HG03457 (cell line): ENCODE data around the gene CEACAM16.

Source experiments
- ATAC-seq: cut with Tn5 transposase; IDR thresholded peaks from one replicate; pipeline ENCODE4 v1.9.1; 2021; ENCODE audit warnings: moderate number of reproducible peaks; ENCODE audit not compliant: unreplicated experiment

CEACAM16 gene

DNA sequence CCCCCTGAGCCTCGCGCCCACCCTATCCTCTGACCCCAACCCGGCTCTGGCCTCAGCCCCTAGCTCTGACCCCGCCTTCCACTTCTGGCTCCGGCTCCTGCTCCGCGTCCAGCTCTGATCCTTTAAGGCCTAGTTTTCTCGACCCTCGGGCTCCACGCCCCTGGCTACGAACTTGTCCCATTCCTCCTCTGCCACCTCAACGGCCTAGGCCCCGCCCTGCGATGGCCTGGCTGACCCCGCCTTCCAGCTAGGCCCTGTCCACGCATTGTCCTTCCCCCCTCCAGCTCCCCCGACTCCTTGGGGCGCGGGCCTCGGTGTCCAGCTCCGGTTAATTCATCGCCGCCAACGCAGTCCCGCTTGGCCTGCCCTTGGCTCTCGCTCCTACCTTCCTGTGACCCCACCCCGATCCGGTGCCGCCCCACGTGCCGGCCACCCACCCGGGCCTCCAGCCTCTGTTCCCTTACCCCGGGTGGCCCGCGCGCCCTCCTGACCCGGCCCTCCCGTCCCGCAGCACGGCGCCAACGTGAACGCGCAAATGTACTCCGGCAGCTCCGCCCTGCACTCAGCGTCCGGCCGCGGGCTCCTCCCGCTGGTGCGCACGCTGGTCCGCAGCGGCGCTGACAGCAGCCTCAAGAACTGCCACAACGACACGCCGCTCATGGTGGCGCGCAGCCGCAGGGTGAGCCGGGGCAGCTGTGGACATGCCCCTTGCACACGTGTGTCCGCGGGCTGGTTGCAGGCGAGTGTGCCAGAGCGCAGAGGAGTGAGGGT, 59.0 kb downstream of the CEACAM16 start:
- no peak for ATAC-seq

GRCh38 chr19:44758596-44758995, 59.6 kb downstream of the CEACAM16 start:
- no peak for ATAC-seq

DNA sequence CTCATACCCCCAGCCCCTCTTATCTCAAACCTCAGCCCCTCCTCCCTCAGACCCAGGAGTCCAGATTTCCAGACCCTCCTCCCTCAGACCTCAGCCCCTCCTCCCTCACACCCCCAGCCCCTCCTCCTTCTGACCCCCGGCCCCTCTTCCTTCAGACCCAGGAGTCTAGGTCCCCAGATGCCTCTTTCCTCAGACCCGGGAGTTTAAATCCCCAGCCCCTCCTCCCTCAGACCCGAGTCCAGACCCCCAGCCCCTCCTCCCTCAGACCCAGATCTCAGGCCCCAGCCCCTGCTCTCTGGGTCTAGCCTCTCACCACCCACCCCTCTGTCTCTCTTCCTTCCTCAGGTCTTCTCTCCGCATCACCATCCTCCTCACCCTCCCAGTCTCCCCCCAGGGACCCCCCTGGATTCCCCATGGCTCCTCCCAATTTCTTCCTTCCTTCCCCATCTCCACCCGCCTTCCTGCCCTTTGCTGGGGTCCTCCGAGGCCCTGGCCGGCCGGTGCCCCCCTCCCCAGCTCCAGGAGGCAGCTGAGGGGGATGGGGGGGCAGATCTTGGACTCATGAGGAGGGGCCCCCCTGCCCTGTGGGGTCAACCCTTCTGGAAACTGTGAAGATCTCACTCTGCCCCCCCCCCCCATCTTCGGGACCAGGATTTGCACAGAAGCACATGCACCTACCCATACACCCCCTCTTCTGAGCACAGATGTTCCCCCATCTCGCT, 60.3 kb downstream of the CEACAM16 start:
- ATAC-seq: no peak
